Fibroblast of mammary gland (primary cell): ENCODE results near the gene TTC23L.

Experiments used
- DNase-seq: peaks from one replicate; pipeline ENCODE4 v3.0.0-alpha.2; 2010; ENCODE audit warnings: low read depth
- H3K4me3 ChIP-seq: 2 replicates; pipeline ENCODE4 v1.5.1; 2011; ENCODE audit warnings: low read depth, mild to moderate bottlenecking, low read length, moderate library complexity; ENCODE audit not compliant: control insufficient read depth
- CTCF ChIP-seq: conservative IDR thresholded peaks from 2 replicates; pipeline ENCODE4 v1.5.1; 2011; ENCODE audit warnings: low read depth, low read length, inconsistent platforms; ENCODE audit not compliant: control insufficient read depth, insufficient read depth

The TTC23L gene

DNA sequence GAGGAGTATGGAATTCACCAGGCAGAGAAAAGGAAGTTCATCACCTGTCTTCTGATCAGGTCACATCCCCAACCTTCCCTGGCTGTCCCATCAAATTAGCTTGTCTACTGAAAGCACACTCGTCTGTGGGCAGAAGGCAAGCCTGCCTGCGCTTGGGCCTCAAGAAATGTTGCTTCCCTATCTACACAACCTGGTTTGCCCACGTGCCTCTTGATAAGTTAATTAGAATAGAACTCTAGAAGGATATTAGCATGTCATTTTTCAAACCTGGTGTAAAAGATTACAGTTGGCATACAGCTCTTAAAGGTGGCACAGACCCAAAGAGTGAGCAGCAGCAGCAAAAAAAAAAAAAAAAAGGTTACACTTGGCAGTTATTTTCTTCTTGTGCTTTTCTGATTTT, 5.1 kb downstream of the TTC23L start:
- DNase-seq = no peak
- no peak for TF ChIP-seq CTCF
- no peak overlapping the region for H3K4me3 ChIP-seq

DNA sequence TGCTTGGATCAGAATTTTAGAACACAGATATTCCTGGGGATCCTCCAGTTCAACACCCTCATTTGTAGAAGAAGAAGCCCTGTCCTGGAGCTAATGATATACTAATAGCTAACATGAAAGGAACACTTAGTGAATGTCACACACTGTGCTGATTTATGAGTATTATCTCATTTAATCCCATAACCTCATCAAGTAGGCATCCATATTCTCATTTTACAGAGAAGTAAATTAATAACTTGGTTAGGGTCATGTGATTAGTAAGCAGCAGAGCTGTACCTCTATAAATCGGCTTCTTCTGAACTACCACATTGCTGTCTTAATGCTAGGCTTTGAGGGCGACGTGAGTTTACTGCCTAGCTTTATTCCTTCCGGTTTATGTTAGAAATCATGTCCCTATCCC, 6.0 kb downstream of the TTC23L start:
- no peak overlapping the region for H3K4me3 ChIP-seq
- no peak for DNase-seq
- TF ChIP-seq CTCF = no peak

GRCh38 chr5:34847056-34847455, 8.1 kb downstream of the TTC23L start:
- no peak for DNase-seq
- no peak for TF ChIP-seq CTCF

GRCh38 chr5:34847552-34847951, 8.6 kb downstream of the TTC23L start:
- no peak for DNase-seq
- H3K4me3 ChIP-seq = no peak overlapping the region
- TF ChIP-seq CTCF = no peak

More at GRCh38 chr5:34847056-34847455, 8.1 kb downstream of the TTC23L start:
- H3K4me3 ChIP-seq = no peak overlapping the region

GRCh38 chr5:34848230-34848629, 9.3 kb downstream of the TTC23L start:
- H3K4me3 ChIP-seq = no peak overlapping the region
- no peak for TF ChIP-seq CTCF
- no peak for DNase-seq

DNA sequence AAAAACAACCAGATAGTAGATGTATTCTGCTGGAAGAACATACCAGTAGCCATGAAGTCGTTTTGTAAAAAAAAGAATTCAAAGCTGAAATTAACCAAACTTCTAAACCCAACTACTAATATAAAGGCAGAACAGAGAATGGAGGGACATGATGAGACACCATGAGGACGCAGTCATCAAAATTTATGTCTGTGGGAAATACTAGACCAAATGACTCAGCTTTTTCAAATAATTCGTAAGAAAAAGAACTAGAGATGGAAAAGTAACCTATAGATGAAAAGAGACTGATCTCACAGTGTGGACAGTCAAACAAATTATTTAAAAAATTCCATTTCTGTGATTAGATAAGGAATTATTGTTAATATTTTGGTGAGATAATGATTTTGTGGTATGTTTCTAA, 10.3 kb downstream of the TTC23L start:
- DNase-seq = peak; percentile 43
- H3K4me3 ChIP-seq = no peak overlapping the region
- no peak for TF ChIP-seq CTCF
